Retinal pigment epithelial cell (primary cell): ENCODE results near the gene ANKRD45.
"Not testable (repeated sequence)": the region's sequence is repeated elsewhere in the genome, so short reads cannot be mapped to it uniquely, and the experiment has no call there.

Source experiments
- DNase-seq: peaks from one replicate; pipeline ENCODE4 v3.0.0-alpha.2; 2010; ENCODE audit warnings: low read depth
- H3K4me3 ChIP-seq: 2 replicates; pipeline ENCODE4 v1.5.1; 2011; ENCODE audit warnings: mild to moderate bottlenecking, low read length, control low read depth, moderate library complexity
- CTCF ChIP-seq: conservative IDR thresholded peaks from 2 replicates; pipeline ENCODE4 v1.5.1; 2011; ENCODE audit warnings: low read depth, low read length, control low read depth, inconsistent platforms

ANKRD45 gene

GRCh38 chr1:173639102-173639501, 30.5 kb downstream of the ANKRD45 start:
- DNase-seq, result no peak
- TF ChIP-seq CTCF, result no peak
- no peak overlapping the region for H3K4me3 ChIP-seq

GRCh38 chr1:173638043-173639021, 31.3 kb downstream of the ANKRD45 start:
- no peak overlapping the region for H3K4me3 ChIP-seq
- no peak for TF ChIP-seq CTCF
- no peak for DNase-seq

- DNase-seq, H3K4me3 ChIP-seq: not testable (repeated sequence)
Measured at GRCh38 chr1:173637236-173638042, 32.2 kb downstream of the ANKRD45 start.

GRCh38 chr1:173635116-173635515, 34.5 kb downstream of the ANKRD45 start, which contains the start of gene TEX50:
TSS of gene TEX50 (plus strand) at chr1:173635338. CDS start at chr1:173635522, 184 bp downstream.
- TF ChIP-seq CTCF, result no peak
- H3K4me3 ChIP-seq, result no peak within 1 kb of the TSS
- DNase-seq, result no peak

- TF ChIP-seq CTCF, result no peak
- no peak for DNase-seq
- no peak overlapping the region for H3K4me3 ChIP-seq
Measured at GRCh38 chr1:173628888-173629287, 40.8 kb downstream of the ANKRD45 start.

- no peak for DNase-seq
- no peak overlapping the region for H3K4me3 ChIP-seq
- no peak for TF ChIP-seq CTCF
Measured at GRCh38 chr1:173627269-173627668, 42.4 kb downstream of the ANKRD45 start.

GRCh38 chr1:173616859-173617258, 52.8 kb downstream of the ANKRD45 start:
- H3K4me3 ChIP-seq, result no peak overlapping the region
- TF ChIP-seq CTCF, result no peak
- DNase-seq, result no peak

GRCh38 chr1:173613086-173613485, 56.6 kb downstream of the ANKRD45 start:
- H3K4me3 ChIP-seq, result not testable (repeated sequence)

More at GRCh38 chr1:173613086-173613485, 56.6 kb downstream of the ANKRD45 start:
- not testable (repeated sequence) for DNase-seq
